Loucy (cell line): ENCODE data around the gene AGPAT3.

Experiments used
- CTCF ChIP-seq: fragments of 200-600 bp; sonication (generic); conservative IDR thresholded peaks from 2 replicates; pipeline ENCODE4 v1.5.1; 2014; ENCODE audit warnings: mild to moderate bottlenecking, antibody characterized with exemption, low read length
- EZH2phosphoT487 ChIP-seq: fragments of 200-600 bp; IDR thresholded peaks from 2 replicates; pipeline ENCODE4 v1.6.1; 2018; ENCODE audit warnings: antibody characterized with exemption, mild to moderate bottlenecking, moderate library complexity, borderline replicate concordance

GRCh38 chr21:43911015-43911934 lies 46.3 kb downstream of the AGPAT3 start:
- TF ChIP-seq CTCF (no peak), EZH2phosphoT487 (no peak)
